GM12878 (cell line): Measurements from ENCODE around the gene PDE10A. TPM values are rescaled to one million over a fixed set of nuclear protein-coding genes. Genes with fewer than 3 reads are reported as not detected.

ENCODE experiments used
- ATAC-seq: fragments of 200-7000 bp; cut with Tn5 transposase; 3 replicates; pipeline ENCODE4 v1.9.1; 2020; ENCODE audit warnings: mild to moderate bottlenecking, moderate library complexity
- BruUV-seq: library from RNA; stranded (reverse); fragments of 400-500 nt; replicated peaks from 2 replicates; lab custom pipeline; 2021; lab: Mats Ljungman, UMichigan
- CTCF ChIA-PET: fragments of 300-600 bp; sonication (Branson Sonifier 250); formaldehyde crosslinking; extraction: SDS; loops from one replicate; lab custom pipeline; 2021; ENCODE audit warnings: inconsistent platforms; lab: Yijun Ruan, JAX
- POLR2A ChIA-PET: fragments of 350-600 bp; formaldehyde crosslinking; extraction: SDS; loops from one replicate; lab custom pipeline; 2021; ENCODE audit warnings: inconsistent platforms; lab: Charles Lee
- RAD21 ChIA-PET: fragments of 300-600 bp; sonication (Branson Sonifier 250); formaldehyde crosslinking; loops from one replicate; lab custom pipeline; 2023; ENCODE audit warnings: antibody characterized with exemption; ENCODE audit not compliant: unreplicated experiment; lab: Charles Lee
- SMC1A ChIA-PET: fragments of 300-600 bp; sonication (Branson Sonifier 250); formaldehyde crosslinking; loops from one replicate; lab custom pipeline; 2023; ENCODE audit not compliant: unreplicated experiment, uncharacterized antibody; lab: Charles Lee
- DNase-seq: peaks from one replicate; pipeline ENCODE4 v3.0.0-alpha.2; 2011; ENCODE audit warnings: low read depth, low spot score
- FAIRE-seq: peaks from 3 replicates; lab custom pipeline; 2011; peaks lifted over from hg19 to GRCh38; lab: Jason Lieb, UNC
- H2AFZ ChIP-seq: 2 replicates; pipeline ENCODE4 v1.6.0; 2011; ENCODE audit warnings: low read depth, low read length, control low read depth; ENCODE audit not compliant: control insufficient read depth
- H3K27ac ChIP-seq: 2 replicates; pipeline ENCODE4 v1.5.1; 2011; ENCODE audit warnings: control low read depth; ENCODE audit not compliant: control insufficient read depth, insufficient read depth
- H3K27me3 ChIP-seq, 2 experiments: replicated peaks in 1 of 2; 2 replicates each; pipeline versions ENCODE4 v1.6.0 to v1.6.1; 2011; ENCODE audit warnings: low read length in 1 of 2; ENCODE audit not compliant: control insufficient read depth in 2 of 2, insufficient read depth in 2 of 2
- H3K36me3 ChIP-seq, 2 experiments: 2 replicates each; pipeline ENCODE4 v1.5.1; 2011; ENCODE audit warnings: low read length in 1 of 2; ENCODE audit not compliant: control insufficient read depth in 2 of 2, insufficient read depth in 2 of 2
- H3K4me1 ChIP-seq: 2 replicates; pipeline ENCODE4 v1.6.1; 2011; ENCODE audit warnings: mild to moderate bottlenecking, low read length, moderate library complexity, mixed read lengths; ENCODE audit not compliant: control insufficient read depth, insufficient read depth
- H3K4me2 ChIP-seq: 2 replicates; pipeline ENCODE4 v1.6.0; 2011; ENCODE audit warnings: control low read depth; ENCODE audit not compliant: control insufficient read depth, insufficient read depth
- H3K4me3 ChIP-seq: fragments of 200-600 bp; sonication (generic); 2 replicates; pipeline ENCODE4 v1.5.1; 2016
- H3K79me2 ChIP-seq: 2 replicates; pipeline ENCODE4 v1.6.0; 2011; ENCODE audit warnings: low read length; ENCODE audit not compliant: control insufficient read depth, insufficient read depth
- H3K9ac ChIP-seq: 2 replicates; pipeline ENCODE4 v1.8.0; 2011; ENCODE audit warnings: low read length, control low read depth, mixed read lengths; ENCODE audit not compliant: control insufficient read depth, insufficient read depth
- H3K9me3 ChIP-seq: replicated peaks from 3 replicates; pipeline ENCODE4 v1.5.1; 2011; ENCODE audit warnings: mild to moderate bottlenecking, low read length; ENCODE audit not compliant: control insufficient read depth, insufficient read depth
- H4K20me1 ChIP-seq: 2 replicates; pipeline ENCODE4 v1.6.0; 2011; ENCODE audit not compliant: control insufficient read depth, insufficient read depth
- BACH1 ChIP-seq: fragments of 450-650 bp; IDR thresholded peaks from 2 replicates; pipeline ENCODE4 v1.6.1; 2017; ENCODE audit warnings: mild to moderate bottlenecking, borderline replicate concordance
- CBFB ChIP-seq: IDR thresholded peaks from 2 replicates; pipeline ENCODE4 v1.6.1; 2016; ENCODE audit warnings: antibody characterized with exemption, low read depth
- CREB1 ChIP-seq: IDR thresholded peaks from 2 replicates; pipeline ENCODE4 v1.6.1; 2012; ENCODE audit warnings: low read depth, mild to moderate bottlenecking, inconsistent platforms
- HSF1 ChIP-seq: fragments of 150-350 bp; IDR thresholded peaks from 2 replicates; pipeline ENCODE4 v1.6.1; 2014; ENCODE audit warnings: mild to moderate bottlenecking, low read depth, low read length
- LARP7 ChIP-seq: fragments of 450-650 bp; IDR thresholded peaks from 2 replicates; pipeline ENCODE4 v1.6.1; 2017; ENCODE audit warnings: mild to moderate bottlenecking
- MEF2B ChIP-seq: fragments of 450-650 bp; IDR thresholded peaks from 2 replicates; pipeline ENCODE4 v1.6.1; 2018; ENCODE audit warnings: mild to moderate bottlenecking, moderate library complexity; ENCODE audit not compliant: partially characterized antibody, poor library complexity, severe bottlenecking
- NKRF ChIP-seq: fragments of 450-650 bp; conservative IDR thresholded peaks from 2 replicates; pipeline ENCODE4 v1.6.1; 2017; ENCODE audit warnings: mild to moderate bottlenecking, moderate library complexity
- PAX5 ChIP-seq: IDR thresholded peaks from 2 replicates; pipeline ENCODE4 v1.6.1; 2011; ENCODE audit warnings: low read depth, low read length, borderline replicate concordance
- RCOR1 ChIP-seq: conservative IDR thresholded peaks from 2 replicates; pipeline ENCODE4 v1.6.1; 2012; ENCODE audit warnings: low read depth, low read length, improper control_type of control experiment
- SMARCA5 ChIP-seq: fragments of 450-650 bp; IDR thresholded peaks from 2 replicates; pipeline ENCODE4 v1.6.1; 2017; ENCODE audit warnings: mild to moderate bottlenecking
- SREBF1 ChIP-seq: IDR thresholded peaks from 2 replicates; pipeline ENCODE4 v1.6.1; 2012; ENCODE audit warnings: mild to moderate bottlenecking, low read length
- ZBED1 ChIP-seq: IDR thresholded peaks from 2 replicates; pipeline ENCODE4 v1.6.1; 2016; ENCODE audit warnings: borderline replicate concordance
- ZBTB33 ChIP-seq: fragments of 450-650 bp; IDR thresholded peaks from 2 replicates; pipeline ENCODE4 v1.6.1; 2017; ENCODE audit warnings: mild to moderate bottlenecking
- WGBS: methylation state at CpG from one replicate; pipeline ENCODE4 v1.1.6; 2016; ENCODE audit warnings: low lambda C conversion rate; ENCODE audit not compliant: insufficient replicate concordance, insufficient coverage; ENCODE audit errors: missing lambda C conversion rate; 5-methylcytosine and 5-hydroxymethylcytosine counted together
- in situ Hi-C: fragments of 300-500 bp; cut with MboI; formaldehyde crosslinking; loops from 9 replicates; pipeline ENCODE4 v1.14.3; 2018; ENCODE audit warnings: mixed read lengths
- intact Hi-C: fragments of 100-400 bp; cut with micrococcal nuclease; formaldehyde crosslinking; loops from one replicate; pipeline ENCODE4 v1.14.2; 2022; ENCODE audit not compliant: unreplicated experiment
- polyA plus RNA-seq, 11 experiments: library from polyadenylated mRNA; depleted of rRNA in 4 of 11; unstranded in 6 of 11; stranded (reverse) in 5 of 11; fragments of >200 nt; fragmentation: Nextera tagmentation in 4 of 11; fragmentation: Illumina TruSeq in 1 of 11; extraction: Ambion mirVana in 4 of 11; extraction: Trizol in 1 of 11; gene quantifications; 1 replicate in 1 of 11; 2 replicates in 10 of 11; pipeline versions ENCODE4 v1.2.1 to v1.2.3, GENCODE V29; 2011 to 2016; ENCODE audit warnings: inconsistent platforms in 2 of 11, missing spikeins in 2 of 11, low read depth in 1 of 11
- total RNA-seq, 4 experiments: library from RNA; depleted of rRNA in 3 of 4; stranded (reverse); fragments of >200 nt in 3 of 4; fragmentation: Illumina TruSeq in 1 of 4; extraction: Trizol in 1 of 4; gene quantifications; 2 replicates each; pipeline versions ENCODE4 v1.2.1 to v1.2.3, GENCODE V29; 2013 to 2021

PDE10A gene
- total and polyA plus RNA-seq, 10 of the 15 experiments (the other 5 are each of a cell fraction or from before 2014, with no cell fraction given): under 0.01 to 1.3 (median 0.03) TPM; not detected in 2

- TF ChIP-seq ZBTB33 (no peak), PAX5 (no peak), HSF1 (no peak), CBFB (no peak), LARP7 (no peak), NKRF (no peak), BACH1 (no peak), SMARCA5 (no peak), RCOR1 (no peak), CREB1 (no peak), SREBF1 (no peak), ZBED1 (no peak), MEF2B (no peak)
- TF ChIP-seq, all 136 proteins: peak for 0
- H3K4me1 ChIP-seq: no peaks in the 10 kb centered on the region
- H4K20me1 ChIP-seq: no peaks in the 10 kb centered on the region
- in situ Hi-C loops (no loop called here), intact Hi-C loops (no loop called here)
- no peak overlapping the region for H3K27ac ChIP-seq
- no peak overlapping the region for H3K9ac ChIP-seq
- WGBS: 59% methylated on average over 15 of the region's 15 CpGs
- ChIA-PET POLR2A (no interaction called here), RAD21 (no interaction called here), SMC1A (no interaction called here), CTCF (no interaction called here)
- H3K4me3 ChIP-seq: no peak overlapping the region
- DNase-seq: no peak
- H3K27me3 ChIP-seq: no peaks in the 10 kb centered on the region
- H3K36me3 ChIP-seq: no peaks in the 10 kb centered on the region
- no peaks in the 10 kb centered on the region for H3K79me2 ChIP-seq
- ATAC-seq: peak; percentile 81
- BruUV-seq: no TSS peak
- H3K4me2 ChIP-seq: no peak overlapping the region
- FAIRE-seq: no peak
- H3K9me3 ChIP-seq: no peaks in the 10 kb centered on the region
- H2AFZ ChIP-seq: no peak overlapping the region
Observed at GRCh38 chr6:165644586-165645266, 18.3 kb downstream of the PDE10A start.
